Osteocyte (in vitro differentiated cells): ENCODE measurements around the gene TSHZ2. TPM values are rescaled to one million over a fixed set of nuclear protein-coding genes. Genes with fewer than 3 reads are reported as not detected.
"Not testable (repeated sequence)": the region's sequence is repeated elsewhere in the genome, so short reads cannot be mapped to it uniquely, and the experiment has no call there.

ENCODE experiments used
- DNase-seq: peaks from one replicate; pipeline ENCODE4 v3.0.0; 2021; ENCODE audit warnings: mixed read lengths; ENCODE audit not compliant: unreplicated experiment; ENCODE audit errors: extremely low spot score
- H3K27ac Mint-ChIP-seq: one replicate; pipeline ENCODE4 v1.8.0; 2021; ENCODE audit warnings: mild to moderate bottlenecking, mixed read lengths; ENCODE audit not compliant: unreplicated experiment
- H3K27me3 Mint-ChIP-seq: one replicate; pipeline ENCODE4 v1.8.0; 2021; ENCODE audit warnings: mixed read lengths; ENCODE audit not compliant: unreplicated experiment
- H3K36me3 Mint-ChIP-seq: one replicate; pipeline ENCODE4 v1.8.0; 2021; ENCODE audit warnings: mixed read lengths; ENCODE audit not compliant: unreplicated experiment
- H3K4me1 Mint-ChIP-seq: one replicate; pipeline ENCODE4 v1.8.0; 2021; ENCODE audit warnings: mixed read lengths; ENCODE audit not compliant: unreplicated experiment
- H3K4me3 Mint-ChIP-seq: one replicate; pipeline ENCODE4 v1.8.0; 2021; ENCODE audit warnings: mild to moderate bottlenecking, moderate library complexity, mixed read lengths; ENCODE audit not compliant: unreplicated experiment
- H3K9me3 Mint-ChIP-seq: one replicate; pipeline ENCODE4 v1.8.0; 2021; ENCODE audit warnings: mixed read lengths; ENCODE audit not compliant: unreplicated experiment
- total RNA-seq: library from RNA; stranded (reverse); gene quantifications from 2 replicates; pipeline ENCODE4 v1.2.1, GENCODE V29; 2021
- TF ChIP-seq, protein P1 (sequence below): fragments of 200-600 bp; sonication (generic); IDR thresholded peaks from 2 replicates; pipeline ENCODE4 v1.5.0; 2021; ENCODE audit warnings: antibody characterized with exemption, mild to moderate bottlenecking, moderate library complexity

Gene TSHZ2
- total RNA-seq, 1 donor from 2014 or later = not detected

DNA sequence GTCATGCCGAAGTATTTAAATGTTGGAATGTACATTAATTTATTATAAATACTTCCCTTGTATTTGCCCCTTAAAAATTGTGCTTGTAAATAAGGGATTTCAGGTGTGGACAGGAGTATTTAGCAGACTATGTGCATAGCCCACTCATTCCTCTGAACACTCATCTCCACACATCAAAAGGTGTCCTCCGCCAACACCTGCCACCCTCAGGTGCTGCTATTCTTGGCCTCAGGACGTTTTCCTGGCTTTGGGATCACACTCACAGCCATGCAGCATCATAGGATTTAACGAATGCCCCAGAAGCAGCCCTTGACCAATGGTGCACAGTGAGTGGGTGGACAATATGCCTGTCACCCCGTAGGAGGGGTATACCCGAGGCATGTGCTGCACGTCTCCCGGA, 390.6 kb downstream of the TSHZ2 start:
- TF ChIP-seq, protein P1, sequence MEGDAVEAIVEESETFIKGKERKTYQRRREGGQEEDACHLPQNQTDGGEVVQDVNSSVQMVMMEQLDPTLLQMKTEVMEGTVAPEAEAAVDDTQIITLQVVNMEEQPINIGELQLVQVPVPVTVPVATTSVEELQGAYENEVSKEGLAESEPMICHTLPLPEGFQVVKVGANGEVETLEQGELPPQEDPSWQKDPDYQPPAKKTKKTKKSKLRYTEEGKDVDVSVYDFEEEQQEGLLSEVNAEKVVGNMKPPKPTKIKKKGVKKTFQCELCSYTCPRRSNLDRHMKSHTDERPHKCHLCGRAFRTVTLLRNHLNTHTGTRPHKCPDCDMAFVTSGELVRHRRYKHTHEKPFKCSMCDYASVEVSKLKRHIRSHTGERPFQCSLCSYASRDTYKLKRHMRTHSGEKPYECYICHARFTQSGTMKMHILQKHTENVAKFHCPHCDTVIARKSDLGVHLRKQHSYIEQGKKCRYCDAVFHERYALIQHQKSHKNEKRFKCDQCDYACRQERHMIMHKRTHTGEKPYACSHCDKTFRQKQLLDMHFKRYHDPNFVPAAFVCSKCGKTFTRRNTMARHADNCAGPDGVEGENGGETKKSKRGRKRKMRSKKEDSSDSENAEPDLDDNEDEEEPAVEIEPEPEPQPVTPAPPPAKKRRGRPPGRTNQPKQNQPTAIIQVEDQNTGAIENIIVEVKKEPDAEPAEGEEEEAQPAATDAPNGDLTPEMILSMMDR = no peak
- Mint-ChIP-seq H3K27ac (no peak overlapping the region), H3K4me3 (no peak overlapping the region), H3K36me3 (no peaks in the 10 kb centered on the region), H3K27me3 (no peaks in the 10 kb centered on the region), H3K9me3 (no peaks in the 10 kb centered on the region), H3K4me1 (no peaks in the 10 kb centered on the region)
- DNase-seq = no peak

DNA sequence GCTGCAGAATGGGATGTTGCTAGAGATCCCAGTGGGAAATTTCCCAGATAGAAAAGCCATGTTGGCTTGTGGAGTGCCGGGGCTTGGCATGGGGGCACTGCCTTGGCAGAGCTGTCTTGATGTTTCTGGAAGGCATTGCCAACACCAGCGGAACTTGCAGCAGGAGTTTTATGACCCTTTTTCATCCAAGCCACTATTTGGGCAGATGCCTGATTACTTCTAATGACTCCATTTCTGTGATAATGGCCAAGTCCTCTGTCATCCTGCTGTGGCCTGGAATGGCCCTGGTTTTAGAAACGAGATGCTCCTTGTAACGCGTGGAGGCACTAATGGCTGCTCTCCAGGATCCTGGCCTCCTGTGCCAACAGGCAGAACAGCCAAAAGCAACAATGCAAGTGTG, 392.5 kb downstream of the TSHZ2 start:
- Mint-ChIP-seq H3K4me3 (no peak overlapping the region), H3K9me3 (no peaks in the 10 kb centered on the region)

DNA sequence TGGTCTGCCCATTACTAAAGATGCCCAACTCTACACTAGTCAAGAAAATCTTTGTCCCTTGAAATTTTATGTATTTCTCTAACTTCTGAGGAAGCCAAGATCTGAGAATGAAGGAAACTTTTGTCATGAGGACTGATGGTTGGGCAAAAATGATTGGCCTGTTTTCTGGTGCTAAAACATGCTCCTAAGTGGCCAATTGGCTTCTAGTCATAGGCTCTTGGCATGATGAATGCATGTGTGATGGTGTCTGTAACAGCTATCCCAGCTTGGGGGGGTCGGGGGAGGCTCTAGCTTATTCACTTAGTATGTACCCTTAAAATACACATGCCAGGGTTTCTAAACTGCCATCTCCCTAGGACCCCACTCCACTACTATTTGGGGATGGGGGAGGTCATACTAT, 392.9 kb downstream of the TSHZ2 start:
- Mint-ChIP-seq H3K4me1 (no peaks in the 10 kb centered on the region), H3K4me3 (no peak overlapping the region), H3K36me3 (no peaks in the 10 kb centered on the region), H3K27ac (no peak overlapping the region), H3K9me3 (no peaks in the 10 kb centered on the region), H3K27me3 (no peaks in the 10 kb centered on the region)
- TF ChIP-seq, protein P1 = no peak
- DNase-seq = no peak

More for the DNA sequence above, 392.5 kb downstream of the TSHZ2 start:
- no peaks in the 10 kb centered on the region for H3K4me1 Mint-ChIP-seq
- no peak for DNase-seq
- H3K27me3 Mint-ChIP-seq = no peaks in the 10 kb centered on the region
- H3K27ac Mint-ChIP-seq = no peak overlapping the region
- TF ChIP-seq, protein P1 = no peak
- no peaks in the 10 kb centered on the region for H3K36me3 Mint-ChIP-seq

DNA sequence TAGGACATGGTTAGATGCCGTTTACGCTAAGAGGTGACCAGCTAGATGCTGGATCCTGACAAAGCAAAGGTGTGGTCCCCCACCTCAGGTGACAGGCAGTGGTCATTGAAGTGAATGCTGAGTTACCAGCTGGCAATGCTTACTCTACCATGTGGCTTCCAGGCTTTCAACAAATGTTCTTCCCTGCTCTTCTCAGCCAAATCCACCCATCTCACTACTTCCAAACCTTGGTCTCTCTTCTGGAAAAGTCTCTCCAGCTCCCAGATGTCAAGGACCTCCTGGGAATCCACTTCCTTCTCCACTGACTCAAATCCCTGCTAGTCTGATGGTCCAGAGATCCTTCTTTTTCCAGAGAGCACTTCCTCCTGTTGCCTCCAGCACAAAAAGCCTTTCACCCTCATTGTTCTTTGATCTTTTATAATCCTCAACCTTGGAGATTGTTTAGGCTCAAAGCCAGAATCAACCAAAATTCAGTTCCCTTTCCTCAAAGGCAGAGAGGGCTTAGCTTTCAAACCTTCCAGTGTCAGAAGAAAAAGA, 393.4 kb downstream of the TSHZ2 start:
- H3K9me3 Mint-ChIP-seq = no peaks in the 10 kb centered on the region
- no peak for DNase-seq
- no peaks in the 10 kb centered on the region for H3K36me3 Mint-ChIP-seq
- H3K4me3 Mint-ChIP-seq = no peak overlapping the region
- TF ChIP-seq, protein P1 = no peak
- no peaks in the 10 kb centered on the region for H3K4me1 Mint-ChIP-seq
- H3K27ac Mint-ChIP-seq = no peak overlapping the region
- H3K27me3 Mint-ChIP-seq = no peaks in the 10 kb centered on the region

DNA sequence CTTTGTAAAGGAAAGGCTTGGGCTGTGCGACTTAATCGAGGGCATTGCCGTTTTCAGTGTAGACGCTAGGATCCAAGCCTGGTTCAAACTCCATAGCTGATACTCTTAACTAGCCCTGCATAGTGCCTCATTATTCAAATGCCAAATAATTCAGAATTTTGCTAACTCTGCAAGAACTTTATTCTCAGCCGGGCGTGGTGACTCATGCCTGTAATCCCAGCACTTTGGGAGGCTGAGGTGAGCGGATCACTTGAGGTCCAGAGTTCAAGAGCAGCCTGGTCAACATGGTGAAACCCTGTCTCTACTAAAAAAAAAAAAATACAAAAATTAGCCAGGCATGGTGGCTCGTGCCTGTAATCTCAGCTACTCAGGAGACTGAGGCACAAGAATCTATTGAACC, 394.8 kb downstream of the TSHZ2 start:
- DNase-seq, H3K27ac Mint-ChIP-seq, H3K36me3 Mint-ChIP-seq, H3K4me1 Mint-ChIP-seq, H3K4me3 Mint-ChIP-seq, H3K9me3 Mint-ChIP-seq, H3K27me3 Mint-ChIP-seq: not testable (repeated sequence)

DNA sequence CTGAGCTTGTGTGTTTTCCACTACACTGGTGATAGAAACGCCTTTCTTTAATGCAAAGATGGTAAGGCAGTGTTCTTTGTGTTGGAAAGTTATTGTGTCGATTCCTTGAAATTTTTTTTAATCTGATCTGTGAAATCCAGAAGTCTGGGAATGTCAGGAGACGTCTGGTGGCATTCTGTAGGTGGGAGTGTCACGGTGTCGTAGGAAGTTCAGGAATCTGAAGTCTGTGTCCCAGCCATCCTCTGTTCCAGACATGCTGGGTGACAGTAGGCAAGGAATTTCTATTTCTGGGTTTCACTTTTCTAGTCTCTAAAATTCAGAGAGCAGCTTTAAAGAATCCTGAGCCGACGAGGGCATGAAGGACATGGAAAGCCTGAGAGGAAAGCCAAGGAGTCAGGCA, 397.7 kb downstream of the TSHZ2 start:
- H3K27ac Mint-ChIP-seq = no peak overlapping the region
- no peaks in the 10 kb centered on the region for H3K36me3 Mint-ChIP-seq
- H3K9me3 Mint-ChIP-seq = no peaks in the 10 kb centered on the region

More for the DNA sequence above, 397.7 kb downstream of the TSHZ2 start:
- no peak for DNase-seq
- no peak overlapping the region for H3K4me3 Mint-ChIP-seq
- no peaks in the 10 kb centered on the region for H3K4me1 Mint-ChIP-seq
- H3K27me3 Mint-ChIP-seq = no peaks in the 10 kb centered on the region
- TF ChIP-seq, protein P1 = no peak
